ENCODE measurements around the gene STPG1.

The STPG1 gene

GRCh38 chr1:24406788-24407187 is 6.8 kb downstream of the STPG1 start:
- DNase-seq (ENCODE audit: low spot score), result no peak
- no peak for TF ChIP-seq CTCF (IDR thresholded peaks at IDR 0.05; ENCODE audit: extremely low read depth, insufficient read depth, missing control alignments)
- in situ Hi-C loops (cut with MboI; ENCODE audit: low pct_unique_long_range_greater_than_20kb, low sequenced_read_pairs, unreplicated experiment), result no loop called here

GRCh38 chr1:24403806-24404205 is 9.8 kb downstream of the STPG1 start:
- TF ChIP-seq CTCF (IDR thresholded peaks at IDR 0.05; ENCODE audit: extremely low read depth, insufficient read depth, missing control alignments), result no peak
- in situ Hi-C loops (cut with MboI; ENCODE audit: low pct_unique_long_range_greater_than_20kb, low sequenced_read_pairs, unreplicated experiment), result no loop called here
- DNase-seq (ENCODE audit: low spot score), result no peak

- in situ Hi-C loops (cut with MboI; ENCODE audit: low pct_unique_long_range_greater_than_20kb, low sequenced_read_pairs, unreplicated experiment), result no loop called here
- TF ChIP-seq CTCF (IDR thresholded peaks at IDR 0.05; ENCODE audit: extremely low read depth, insufficient read depth, missing control alignments), result no peak
- DNase-seq (ENCODE audit: low spot score), result no peak
Measured at GRCh38 chr1:24400065-24400464, 13.5 kb downstream of the STPG1 start.

GRCh38 chr1:24393892-24394291 is 19.7 kb downstream of the STPG1 start:
- no peak for TF ChIP-seq CTCF (IDR thresholded peaks at IDR 0.05; ENCODE audit: extremely low read depth, insufficient read depth, missing control alignments)
- DNase-seq (ENCODE audit: low spot score), result no peak
- in situ Hi-C loops (cut with MboI; ENCODE audit: low pct_unique_long_range_greater_than_20kb, low sequenced_read_pairs, unreplicated experiment), result loop anchor here (5.0 kb wide), 1 partner anchor 192 kb away; no protein-coding TSS in a partner anchor

- in situ Hi-C loops (cut with MboI; ENCODE audit: low pct_unique_long_range_greater_than_20kb, low sequenced_read_pairs, unreplicated experiment), result loop anchor here (5.0 kb wide), 1 partner anchor 191 kb away; no protein-coding TSS in a partner anchor
- no peak for TF ChIP-seq CTCF (IDR thresholded peaks at IDR 0.05; ENCODE audit: extremely low read depth, insufficient read depth, missing control alignments)
- no peak for DNase-seq (ENCODE audit: low spot score)
Measured at GRCh38 chr1:24392982-24393650, 20.5 kb downstream of the STPG1 start.

- no peak for TF ChIP-seq CTCF (IDR thresholded peaks at IDR 0.05; ENCODE audit: extremely low read depth, insufficient read depth, missing control alignments)
- DNase-seq (ENCODE audit: low spot score), result no peak
- in situ Hi-C loops (cut with MboI; ENCODE audit: low pct_unique_long_range_greater_than_20kb, low sequenced_read_pairs, unreplicated experiment), result loop anchor here (5.0 kb wide), 1 partner anchor 190 kb away; no protein-coding TSS in a partner anchor
Measured at GRCh38 chr1:24392604-24392946, 21.0 kb downstream of the STPG1 start.
